MM.1S (cell line): Measurements from ENCODE around the gene CADPS.

ENCODE experiments used
- CTCF ChIP-seq: fragments of 300-600 bp; sonication (generic); IDR thresholded peaks from 2 replicates; pipeline ENCODE4 v1.5.1; 2016; ENCODE audit warnings: antibody characterized with exemption, low read length, mixed read lengths
- EZH2 ChIP-seq: fragments of 300-600 bp; sonication (generic); optimal IDR thresholded peaks from 2 replicates; pipeline ENCODE3; 2017; ENCODE audit warnings: low read depth, mild to moderate bottlenecking, antibody characterized with exemption, low read length, mixed read lengths

- TF ChIP-seq EZH2 (no peak), CTCF (no peak)
Measured at GRCh38 chr3:62700357-62700756, 174.9 kb downstream of the CADPS start.
